DOHH2 (cell line): ENCODE measurements around the gene COPE.

Experiments
- CTCF ChIP-seq: fragments of 200-600 bp; sonication (generic); IDR thresholded peaks from one replicate; pipeline ENCODE4 v1.5.1; 2014; ENCODE audit warnings: antibody characterized with exemption, mild to moderate bottlenecking, low read depth, low read length; ENCODE audit not compliant: poor library complexity, severe bottlenecking
- EZH2phosphoT487 ChIP-seq: fragments of 200-600 bp; sonication (generic); IDR thresholded peaks from 2 replicates; pipeline ENCODE4 v1.6.1; 2017; ENCODE audit warnings: borderline replicate concordance, mild to moderate bottlenecking, antibody characterized with exemption, low read length, moderate library complexity, mixed read lengths

GRCh38 chr19:18856385-18857126 lies 62.6 kb downstream of the COPE start:
- TF ChIP-seq CTCF (peak; percentile 27), EZH2phosphoT487 (no peak)
